Astrocyte of the cerebellum (primary cell): Measurements from ENCODE around the gene OR2W3.

Source experiments
- DNase-seq: peaks from one replicate; pipeline ENCODE4 v3.0.0-alpha.2; 2011; ENCODE audit warnings: low read depth
- H3K4me3 ChIP-seq: 2 replicates; pipeline ENCODE4 v1.5.1; 2011; ENCODE audit warnings: mild to moderate bottlenecking, low read depth, low read length, moderate library complexity
- in situ Hi-C: cut with HindIII; loops from 2 replicates; pipeline ENCODE4 v1.10.0; 2017; ENCODE audit warnings: low sequenced_read_pairs
- TF ChIP-seq, protein P1 (sequence below): IDR thresholded peaks from 2 replicates; pipeline ENCODE4 v1.5.1; 2012; ENCODE audit warnings: low read length, low read depth, moderate library complexity, mild to moderate bottlenecking; ENCODE audit errors: missing control alignments

Gene OR2W3

DNA sequence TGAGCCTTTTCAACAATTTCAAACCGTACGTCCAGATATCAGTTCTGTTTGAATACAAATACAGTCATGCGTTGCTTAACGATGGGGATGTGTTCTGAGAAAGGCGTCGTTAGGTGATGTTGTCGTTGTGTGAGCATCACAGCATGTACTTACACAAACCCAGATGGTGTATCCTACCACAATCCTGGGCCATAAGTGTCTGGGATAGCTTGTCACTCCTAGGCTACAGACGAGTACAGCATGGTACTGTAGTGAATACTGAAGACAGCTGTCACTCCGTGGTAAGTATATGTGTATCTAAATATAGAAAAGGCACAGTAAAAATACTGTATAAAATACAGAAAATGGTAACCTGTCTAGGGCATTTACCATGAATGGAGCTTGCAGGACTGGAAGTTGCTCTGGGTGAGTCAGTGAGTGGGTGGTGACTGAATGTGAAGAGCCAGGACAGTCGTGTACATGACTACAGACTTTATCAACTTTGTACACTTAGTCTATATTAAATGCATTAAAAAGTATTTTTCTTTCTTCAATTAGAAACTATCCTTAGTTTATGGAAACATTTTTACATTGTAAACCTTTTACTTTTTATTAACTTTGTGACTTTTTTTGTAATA, 10.5 kb upstream of the OR2W3 start:
- no peak overlapping the region for H3K4me3 ChIP-seq
- in situ Hi-C loops = no loop called here
- DNase-seq = no peak
- TF ChIP-seq, protein P1, sequence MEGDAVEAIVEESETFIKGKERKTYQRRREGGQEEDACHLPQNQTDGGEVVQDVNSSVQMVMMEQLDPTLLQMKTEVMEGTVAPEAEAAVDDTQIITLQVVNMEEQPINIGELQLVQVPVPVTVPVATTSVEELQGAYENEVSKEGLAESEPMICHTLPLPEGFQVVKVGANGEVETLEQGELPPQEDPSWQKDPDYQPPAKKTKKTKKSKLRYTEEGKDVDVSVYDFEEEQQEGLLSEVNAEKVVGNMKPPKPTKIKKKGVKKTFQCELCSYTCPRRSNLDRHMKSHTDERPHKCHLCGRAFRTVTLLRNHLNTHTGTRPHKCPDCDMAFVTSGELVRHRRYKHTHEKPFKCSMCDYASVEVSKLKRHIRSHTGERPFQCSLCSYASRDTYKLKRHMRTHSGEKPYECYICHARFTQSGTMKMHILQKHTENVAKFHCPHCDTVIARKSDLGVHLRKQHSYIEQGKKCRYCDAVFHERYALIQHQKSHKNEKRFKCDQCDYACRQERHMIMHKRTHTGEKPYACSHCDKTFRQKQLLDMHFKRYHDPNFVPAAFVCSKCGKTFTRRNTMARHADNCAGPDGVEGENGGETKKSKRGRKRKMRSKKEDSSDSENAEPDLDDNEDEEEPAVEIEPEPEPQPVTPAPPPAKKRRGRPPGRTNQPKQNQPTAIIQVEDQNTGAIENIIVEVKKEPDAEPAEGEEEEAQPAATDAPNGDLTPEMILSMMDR = no peak

DNA sequence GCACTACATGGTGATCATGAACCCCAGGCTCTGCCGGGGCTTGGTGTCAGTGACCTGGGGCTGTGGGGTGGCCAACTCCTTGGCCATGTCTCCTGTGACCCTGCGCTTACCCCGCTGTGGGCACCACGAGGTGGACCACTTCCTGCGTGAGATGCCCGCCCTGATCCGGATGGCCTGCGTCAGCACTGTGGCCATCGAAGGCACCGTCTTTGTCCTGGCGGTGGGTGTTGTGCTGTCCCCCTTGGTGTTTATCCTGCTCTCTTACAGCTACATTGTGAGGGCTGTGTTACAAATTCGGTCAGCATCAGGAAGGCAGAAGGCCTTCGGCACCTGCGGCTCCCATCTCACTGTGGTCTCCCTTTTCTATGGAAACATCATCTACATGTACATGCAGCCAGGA, 589 bp downstream of the OR2W3 start:
- in situ Hi-C loops = no loop called here
- TF ChIP-seq, protein P1 = no peak
- DNase-seq = no peak
- H3K4me3 ChIP-seq = no peak overlapping the region

DNA sequence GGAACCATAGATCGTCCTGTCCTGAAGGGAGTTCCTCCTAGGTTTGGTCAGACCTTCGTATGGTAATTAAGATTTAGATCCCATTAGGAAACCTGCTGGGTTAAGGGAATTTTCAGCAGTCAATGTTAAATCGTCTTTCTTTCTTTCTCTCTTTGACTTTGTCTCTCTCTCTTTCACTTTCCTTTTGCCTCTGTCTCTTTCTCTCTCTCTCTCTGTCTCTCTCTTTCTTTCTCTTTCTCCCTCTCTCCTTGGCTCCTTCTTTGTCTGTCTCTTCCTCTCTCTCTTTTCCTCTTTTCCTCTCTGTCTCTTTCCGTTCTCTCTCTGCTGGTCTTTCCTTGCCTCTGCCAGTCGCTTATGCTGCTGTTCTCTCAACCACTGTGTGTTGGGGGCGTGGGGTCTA, 8.7 kb downstream of the OR2W3 start:
- TF ChIP-seq, protein P1 = no peak
- no peak for DNase-seq
- H3K4me3 ChIP-seq = no peak overlapping the region
- in situ Hi-C loops = no loop called here

DNA sequence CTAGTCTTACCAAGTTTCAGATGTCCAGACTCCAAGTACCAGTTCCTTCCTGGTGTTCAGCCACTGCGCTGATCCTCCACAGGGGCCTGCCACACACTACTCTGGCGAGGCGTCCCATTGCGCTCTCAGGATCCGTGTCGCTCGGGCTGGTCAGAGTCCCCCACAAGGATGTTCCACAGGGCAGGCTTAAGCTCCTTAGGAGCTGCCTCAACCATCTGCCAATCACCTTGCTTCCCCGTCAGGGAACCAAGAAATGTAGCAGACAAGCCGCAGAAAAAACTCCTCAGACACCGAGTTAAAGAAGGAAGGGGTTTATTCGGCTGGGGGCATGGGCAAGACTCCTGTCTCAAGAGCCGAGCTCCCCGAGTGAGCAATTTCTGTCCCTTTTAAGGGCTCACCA, 9.8 kb downstream of the OR2W3 start:
- in situ Hi-C loops = no loop called here
- no peak for DNase-seq
- TF ChIP-seq, protein P1 = no peak
- H3K4me3 ChIP-seq = no peak overlapping the region

DNA sequence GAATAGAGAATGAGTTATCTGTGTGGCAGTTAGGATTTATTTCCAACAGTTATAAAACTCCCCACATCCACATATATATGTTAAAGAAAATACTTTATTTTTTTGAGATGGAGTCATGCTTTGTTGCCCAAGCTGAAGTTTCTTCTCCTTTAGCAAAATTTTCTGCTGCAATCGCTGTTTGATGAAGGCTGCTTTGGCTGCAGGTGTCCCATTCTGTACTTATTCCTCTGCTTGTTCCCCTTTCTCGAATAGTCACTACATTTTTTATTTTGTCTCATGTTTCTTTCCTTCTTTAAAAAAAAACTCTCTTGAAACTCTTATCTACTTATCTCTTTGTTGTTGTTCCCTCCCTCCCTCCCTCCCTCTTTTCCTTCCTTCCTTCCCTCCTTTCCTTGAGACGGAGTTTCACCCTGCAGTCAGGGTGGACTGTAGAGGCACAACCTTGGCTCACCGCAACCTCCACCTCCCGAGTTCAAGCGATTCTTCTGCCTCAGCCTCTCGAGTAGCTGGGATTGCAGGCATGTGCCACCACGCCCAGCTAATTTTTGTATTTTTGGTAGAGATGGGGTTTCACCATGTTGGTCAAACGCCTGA, 10.6 kb downstream of the OR2W3 start:
- TF ChIP-seq, protein P1 = no peak
- no peak overlapping the region for H3K4me3 ChIP-seq
- no peak for DNase-seq
- in situ Hi-C loops = no loop called here

DNA sequence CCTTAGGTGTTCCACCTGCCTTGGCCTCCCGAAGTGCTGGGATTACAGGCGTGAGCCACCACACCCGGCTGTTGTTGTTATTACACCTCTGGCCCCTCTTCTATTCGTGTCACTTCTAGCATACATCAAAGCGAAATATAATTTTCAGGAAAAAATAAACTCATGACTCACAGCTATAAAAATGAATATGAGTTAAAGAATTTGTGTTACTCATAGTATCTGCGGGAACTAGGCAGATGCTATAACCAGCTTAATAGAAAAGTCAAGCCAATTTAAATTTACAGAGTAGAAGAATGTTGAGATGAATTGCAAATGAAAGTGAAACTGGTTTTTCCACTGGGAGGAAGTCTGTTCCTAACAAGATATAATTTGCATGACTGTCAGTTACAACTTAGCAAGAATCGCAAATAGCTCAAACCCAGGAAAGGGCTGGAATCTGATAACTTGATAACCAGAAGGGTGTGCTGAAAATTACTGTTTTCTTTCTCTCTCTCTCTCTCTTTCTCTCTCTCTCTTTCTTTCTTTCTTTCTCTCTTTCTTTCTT, 11.2 kb downstream of the OR2W3 start:
- no peak overlapping the region for H3K4me3 ChIP-seq
- in situ Hi-C loops = no loop called here
- peak; percentile 47 for DNase-seq
- TF ChIP-seq, protein P1 = no peak
